ENCODE measurements around the gene FAM171A2. TPM values are rescaled to one million over a fixed set of nuclear protein-coding genes. Genes with fewer than 3 reads are reported as not detected.

FAM171A2 gene
- total RNA-seq, 1 donor from 2014 or later = 18.1 TPM

GRCh38 chr17:44390250-44390870 is 26.7 kb upstream of the FAM171A2 start:
- H3K4me1 ChIP-seq = no peaks in the 10 kb centered on the region
- TF ChIP-seq CTCF (IDR thresholded peaks at IDR 0.05) (no peak), EZH2phosphoT487 (IDR thresholded peaks at IDR 0.05) (no peak), EZH2 (IDR thresholded peaks at IDR 0.05) (no peak)
- no peak overlapping the region for H3K9ac ChIP-seq
- H4K20me1 ChIP-seq (ENCODE audit: low read depth) = no peaks in the 10 kb centered on the region
- H3K36me3 ChIP-seq = no peaks in the 10 kb centered on the region
- Mint-ChIP-seq H3K9me3 (peaks cover 3% of the 10 kb centered on the region), H3K27me3 (ENCODE audit: insufficient read depth, low read depth) (peaks cover 9% of the 10 kb centered on the region), H3K27ac (no peak overlapping the region), H3K36me3 (no peaks in the 10 kb centered on the region), H3K4me1 (peaks cover 3% of the 10 kb centered on the region), H3K4me3 (no peak overlapping the region)
- H2AFZ ChIP-seq (replicated peaks) = no peak overlapping the region
- H3K4me3 ChIP-seq = no peak overlapping the region
- H3K27me3 ChIP-seq = peaks cover 17% of the 10 kb centered on the region
- peaks cover 12% of the 10 kb centered on the region for H3F3A ChIP-seq (ENCODE audit: low read depth)
- no peaks in the 10 kb centered on the region for H3K79me2 ChIP-seq (ENCODE audit: low read depth)
- no peak overlapping the region for H3K27ac ChIP-seq
- H3K4me2 ChIP-seq = no peak overlapping the region
- no peak for DNase-seq (ENCODE audit: low spot score)
- no peaks in the 10 kb centered on the region for H3K9me3 ChIP-seq (ENCODE audit: low read depth)

GRCh38 chr17:44389723-44390202 is 26.1 kb upstream of the FAM171A2 start:
- Histone ChIP-seq H3K4me3 (no peak overlapping the region), H2AFZ (replicated peaks) (no peak overlapping the region), H3K9ac (no peak overlapping the region), H3K27ac (no peak overlapping the region), H4K20me1 (ENCODE audit: low read depth) (no peaks in the 10 kb centered on the region), H3K4me1 (no peaks in the 10 kb centered on the region), H3K79me2 (ENCODE audit: low read depth) (no peaks in the 10 kb centered on the region), H3F3A (ENCODE audit: low read depth) (peaks cover 13% of the 10 kb centered on the region), H3K36me3 (no peaks in the 10 kb centered on the region), H3K9me3 (ENCODE audit: low read depth) (no peaks in the 10 kb centered on the region), H3K27me3 (peaks cover 22% of the 10 kb centered on the region), H3K4me2 (no peak overlapping the region)
- no peak for TF ChIP-seq EZH2 (IDR thresholded peaks at IDR 0.05)
- TF ChIP-seq CTCF (IDR thresholded peaks at IDR 0.05) = no peak
- TF ChIP-seq EZH2phosphoT487 (IDR thresholded peaks at IDR 0.05) = no peak
- H3K4me3 Mint-ChIP-seq = no peak overlapping the region
- H3K27me3 Mint-ChIP-seq (ENCODE audit: insufficient read depth, low read depth) = peaks cover 11% of the 10 kb centered on the region
- DNase-seq (ENCODE audit: low spot score) = no peak
- no peaks in the 10 kb centered on the region for H3K36me3 Mint-ChIP-seq
- no peak overlapping the region for H3K27ac Mint-ChIP-seq
- H3K4me1 Mint-ChIP-seq = peaks cover 6% of the 10 kb centered on the region
- peaks cover 3% of the 10 kb centered on the region for H3K9me3 Mint-ChIP-seq

DNA sequence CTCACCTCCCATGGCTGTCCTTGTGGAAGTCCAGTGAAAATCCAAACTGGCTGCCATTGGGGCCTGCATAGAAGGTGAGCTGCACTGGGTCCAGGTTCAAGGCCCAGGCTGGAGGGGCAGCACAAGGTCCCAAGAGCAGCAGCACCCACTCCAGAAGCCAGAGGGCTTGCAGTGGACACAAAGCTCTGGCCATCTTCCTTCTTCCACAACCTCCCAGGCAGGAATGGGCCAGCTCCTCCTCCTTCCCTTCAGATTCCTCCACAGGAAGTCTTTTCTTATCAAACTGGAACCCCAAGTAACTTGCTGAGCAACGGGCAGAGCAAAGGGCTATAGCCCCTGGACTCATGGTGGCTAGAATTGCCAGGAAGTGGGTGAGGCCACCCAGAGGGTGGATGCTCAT is 25.6 kb upstream of the FAM171A2 start, which contains the start of gene ITGA2B:
Gene ITGA2B, minus strand, starts transcription at position 369 of the 400 bp plus-strand sequence. Its CDS starts 176 bp downstream, at position 193.
- no peak within 1 kb of the TSS for H3K9ac ChIP-seq
- Mint-ChIP-seq H3K36me3 (no peaks in the 10 kb centered on the region), H3K4me3 (no peak within 1 kb of the TSS), H3K4me1 (peaks cover 9% of the 10 kb centered on the region), H3K9me3 (peaks cover 3% of the 10 kb centered on the region), H3K27ac (no peak within 1 kb of the TSS), H3K27me3 (ENCODE audit: insufficient read depth, low read depth) (peaks cover 13% of the 10 kb centered on the region)
- no peaks in the 10 kb centered on the region for H4K20me1 ChIP-seq (ENCODE audit: low read depth)
- H3K27me3 ChIP-seq = peaks cover 27% of the 10 kb centered on the region
- no peaks in the 10 kb centered on the region for H3K79me2 ChIP-seq (ENCODE audit: low read depth)
- H2AFZ ChIP-seq (replicated peaks) = no peak within 1 kb of the TSS
- no peaks in the 10 kb centered on the region for H3K36me3 ChIP-seq
- H3F3A ChIP-seq (ENCODE audit: low read depth) = peaks cover 17% of the 10 kb centered on the region
- H3K27ac ChIP-seq = no peak within 1 kb of the TSS
- no peaks in the 10 kb centered on the region for H3K9me3 ChIP-seq (ENCODE audit: low read depth)
- no peak within 1 kb of the TSS for H3K4me3 ChIP-seq
- H3K4me1 ChIP-seq = peaks cover 4% of the 10 kb centered on the region
- no peak for DNase-seq (ENCODE audit: low spot score)
- H3K4me2 ChIP-seq = no peak within 1 kb of the TSS
- TF ChIP-seq CTCF (IDR thresholded peaks at IDR 0.05) (no peak), EZH2 (IDR thresholded peaks at IDR 0.05) (no peak), EZH2phosphoT487 (IDR thresholded peaks at IDR 0.05) (no peak)
